ENCODE data around the gene ANKS6. TPM values are rescaled to one million over a fixed set of nuclear protein-coding genes. Genes with fewer than 3 reads are reported as not detected.
A peak's percentile ranks its signal among the peaks of the same experiment; 100 is the strongest.

Gene ANKS6
- total RNA-seq, 2 donors from 2014 or later: 41.7 to 55.2 TPM

GRCh38 chr9:98809311-98810101 lies 13.2 kb upstream of the ANKS6 start:
- peaks cover 31% of the 10 kb centered on the region for H3K4me1 Mint-ChIP-seq
- Histone ChIP-seq H3K36me3 (ENCODE audit: control insufficient read depth, insufficient read depth, low read length) (no peaks in the 10 kb centered on the region), H3K27ac (ENCODE audit: low read depth, low read length) (no peak overlapping the region), H3K27me3 (ENCODE audit: control insufficient read depth, insufficient read depth, low read length, poor library complexity, severe bottlenecking) (peaks cover 19% of the 10 kb centered on the region), H3K4me3 (ENCODE audit: low read length) (peak overlapping the region; percentile 56), H3K9ac (ENCODE audit: extremely low read depth, low read length, poor library complexity, severe bottlenecking) (peak overlapping the region; percentile 50), H3K4me1 (ENCODE audit: control insufficient read depth, insufficient read depth, low read length) (peaks cover 29% of the 10 kb centered on the region), H3K9me3 (ENCODE audit: control insufficient read depth, low read length) (no peaks in the 10 kb centered on the region)
- peaks cover 39% of the 10 kb centered on the region for H3K27me3 Mint-ChIP-seq (ENCODE audit: insufficient read depth)
- H3K4me3 Mint-ChIP-seq: peak overlapping the region; percentile 68
- peak overlapping the region; percentile 69 for H3K27ac Mint-ChIP-seq
- 79 to 85% methylated on average over 8 to 9 of the region's 9 CpGs for WGBS, 2 experiments (ENCODE audit: insufficient coverage in 1 of 2, insufficient read length in 1 of 2)
- peak; percentile 70 for DNase-seq
- H3K36me3 Mint-ChIP-seq (ENCODE audit: low read depth): peaks cover 3% of the 10 kb centered on the region
- TF ChIP-seq CTCF (conservative IDR thresholded peaks at IDR 0.05): no peak
- no peaks in the 10 kb centered on the region for H3K9me3 Mint-ChIP-seq

GRCh38 chr9:98808875-98809274 lies 12.5 kb upstream of the ANKS6 start:
- H3K36me3 Mint-ChIP-seq (ENCODE audit: low read depth): no peaks in the 10 kb centered on the region
- TF ChIP-seq CTCF (conservative IDR thresholded peaks at IDR 0.05): no peak
- H3K27ac Mint-ChIP-seq: no peak overlapping the region
- peaks cover 31% of the 10 kb centered on the region for H3K4me1 Mint-ChIP-seq
- peak overlapping the region; percentile 56 for H3K4me3 ChIP-seq (ENCODE audit: low read length)
- H3K4me3 Mint-ChIP-seq: peak overlapping the region; percentile 68
- peaks cover 22% of the 10 kb centered on the region for H3K27me3 ChIP-seq (ENCODE audit: control insufficient read depth, insufficient read depth, low read length, poor library complexity, severe bottlenecking)
- no peaks in the 10 kb centered on the region for H3K9me3 ChIP-seq (ENCODE audit: control insufficient read depth, low read length)
- H3K9ac ChIP-seq (ENCODE audit: extremely low read depth, low read length, poor library complexity, severe bottlenecking): no peak overlapping the region
- 98% methylated on average over 2 of the region's 2 CpGs; no CpG with 5 or more reads in 1 of the 2 experiments for WGBS, 2 experiments (ENCODE audit: insufficient coverage in 1 of 2, insufficient read length in 1 of 2)
- no peak for DNase-seq
- H3K27ac ChIP-seq (ENCODE audit: low read depth, low read length): no peak overlapping the region
- H3K27me3 Mint-ChIP-seq (ENCODE audit: insufficient read depth): peaks cover 41% of the 10 kb centered on the region
- peaks cover 29% of the 10 kb centered on the region for H3K4me1 ChIP-seq (ENCODE audit: control insufficient read depth, insufficient read depth, low read length)
- no peaks in the 10 kb centered on the region for H3K9me3 Mint-ChIP-seq
- no peaks in the 10 kb centered on the region for H3K36me3 ChIP-seq (ENCODE audit: control insufficient read depth, insufficient read depth, low read length)

GRCh38 chr9:98808411-98808815 lies 12.1 kb upstream of the ANKS6 start:
- H3K27me3 Mint-ChIP-seq (ENCODE audit: insufficient read depth): peaks cover 41% of the 10 kb centered on the region
- Histone ChIP-seq H3K9ac (ENCODE audit: extremely low read depth, low read length, poor library complexity, severe bottlenecking) (no peak overlapping the region), H3K9me3 (ENCODE audit: control insufficient read depth, low read length) (no peaks in the 10 kb centered on the region), H3K27me3 (ENCODE audit: control insufficient read depth, insufficient read depth, low read length, poor library complexity, severe bottlenecking) (peaks cover 22% of the 10 kb centered on the region), H3K4me1 (ENCODE audit: control insufficient read depth, insufficient read depth, low read length) (peaks cover 29% of the 10 kb centered on the region), H3K4me3 (ENCODE audit: low read length) (peak overlapping the region; percentile 79), H3K27ac (ENCODE audit: low read depth, low read length) (no peak overlapping the region), H3K36me3 (ENCODE audit: control insufficient read depth, insufficient read depth, low read length) (no peaks in the 10 kb centered on the region)
- peak; percentile 60 for DNase-seq
- H3K27ac Mint-ChIP-seq: no peak overlapping the region
- H3K36me3 Mint-ChIP-seq (ENCODE audit: low read depth): no peaks in the 10 kb centered on the region
- WGBS, 2 experiments (ENCODE audit: insufficient coverage in 1 of 2, insufficient read length in 1 of 2): 61 to 70% methylated on average over 13 to 17 of the region's 17 CpGs
- peaks cover 31% of the 10 kb centered on the region for H3K4me1 Mint-ChIP-seq
- H3K4me3 Mint-ChIP-seq: peak overlapping the region; percentile 68
- no peak for TF ChIP-seq CTCF (conservative IDR thresholded peaks at IDR 0.05)
- H3K9me3 Mint-ChIP-seq: no peaks in the 10 kb centered on the region
